SK-N-MC (cell line): ENCODE measurements around the gene ASXL2.

Source experiments
- DNase-seq: peaks from one replicate; pipeline ENCODE4 v3.0.0-alpha.2; 2011; ENCODE audit warnings: low read depth, low spot score
- H3K27ac ChIP-seq: fragments of 200-600 bp; sonication (generic); 2 replicates; pipeline ENCODE4 v1.5.1; 2016; ENCODE audit warnings: mixed run types
- H3K36me3 ChIP-seq: fragments of 200-600 bp; sonication (generic); 2 replicates; pipeline ENCODE4 v1.6.1; 2017; ENCODE audit warnings: antibody characterized with exemption, low read length, mixed read lengths; ENCODE audit not compliant: insufficient read depth
- H3K4me3 ChIP-seq: fragments of 200-600 bp; sonication (generic); 2 replicates; pipeline ENCODE4 v1.5.1; 2016
- H3K9ac ChIP-seq: fragments of 200-600 bp; sonication (generic); 2 replicates; pipeline ENCODE4 v1.8.0; 2017; ENCODE audit warnings: mixed run types, mixed read lengths; ENCODE audit not compliant: insufficient read length
- H3K9me3 ChIP-seq: fragments of 200-600 bp; sonication (generic); 2 replicates; pipeline ENCODE4 v1.6.1; 2017; ENCODE audit warnings: low read depth, mild to moderate bottlenecking, antibody characterized with exemption, low read length, moderate library complexity, mixed read lengths
- EZH2 ChIP-seq: fragments of 200-600 bp; sonication (generic); IDR thresholded peaks from one replicate; pipeline ENCODE4 v1.6.1; 2017; ENCODE audit warnings: antibody characterized with exemption
- FOXP2 ChIP-seq: optimal IDR thresholded peaks from 2 replicates; pipeline ENCODE3; 2011; ENCODE audit warnings: mild to moderate bottlenecking, moderate library complexity; ENCODE audit not compliant: insufficient read depth; ENCODE audit errors: extremely low read length, control extremely low read depth
- POLR2AphosphoS5 ChIP-seq: IDR thresholded peaks from 2 replicates; pipeline ENCODE4 v1.6.1; 2012; ENCODE audit warnings: mild to moderate bottlenecking, low read depth, low read length, borderline replicate concordance

Gene ASXL2

DNA sequence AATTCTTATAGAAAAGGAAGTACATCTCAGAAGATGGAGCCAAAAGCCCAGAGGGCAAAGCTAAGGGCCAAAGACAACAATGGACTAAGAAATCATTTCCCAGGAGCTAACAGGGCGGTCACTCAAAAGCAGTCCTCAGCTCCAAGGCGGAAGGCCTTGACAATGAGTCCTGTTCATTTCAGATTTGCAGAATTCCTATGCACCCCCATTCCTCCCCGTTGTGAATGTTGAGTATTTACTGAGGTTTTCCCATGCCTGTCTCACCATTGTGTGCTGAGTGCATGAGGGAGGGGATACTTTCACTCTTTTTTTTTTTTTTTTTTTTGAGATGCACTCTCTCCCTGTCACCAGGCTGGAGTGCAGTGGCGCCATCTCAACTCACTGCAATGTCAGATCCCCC, 186.1 kb downstream of the ASXL2 start:
- DNase-seq, result no peak
- H3K27ac ChIP-seq, result no peak overlapping the region
- no peak overlapping the region for H3K9ac ChIP-seq
- no peak overlapping the region for H3K4me3 ChIP-seq
- H3K36me3 ChIP-seq, result no peaks in the 10 kb centered on the region
- TF ChIP-seq FOXP2, result no peak
- no peak for TF ChIP-seq POLR2AphosphoS5
- TF ChIP-seq EZH2, result no peak
- H3K9me3 ChIP-seq, result no peaks in the 10 kb centered on the region

- TF ChIP-seq EZH2, result no peak
- TF ChIP-seq FOXP2, result no peak
- no peak for TF ChIP-seq POLR2AphosphoS5
- H3K9ac ChIP-seq, result no peak overlapping the region
- no peaks in the 10 kb centered on the region for H3K9me3 ChIP-seq
- DNase-seq, result no peak
- no peak overlapping the region for H3K4me3 ChIP-seq
- H3K36me3 ChIP-seq, result no peaks in the 10 kb centered on the region
- H3K27ac ChIP-seq, result no peak overlapping the region
Measured at GRCh38 chr2:25690058-25690457, 188.2 kb downstream of the ASXL2 start.

- no peak for TF ChIP-seq POLR2AphosphoS5
- TF ChIP-seq EZH2, result no peak
- no peak for TF ChIP-seq FOXP2
- no peaks in the 10 kb centered on the region for H3K9me3 ChIP-seq
- DNase-seq, result no peak
- no peaks in the 10 kb centered on the region for H3K36me3 ChIP-seq
- no peak overlapping the region for H3K4me3 ChIP-seq
- H3K9ac ChIP-seq, result no peak overlapping the region
- H3K27ac ChIP-seq, result no peak overlapping the region
Measured at GRCh38 chr2:25688236-25688635, 190.1 kb downstream of the ASXL2 start.

GRCh38 chr2:25685741-25686140, 192.5 kb downstream of the ASXL2 start:
- Histone ChIP-seq H3K4me3 (no peak overlapping the region), H3K9me3 (no peaks in the 10 kb centered on the region), H3K36me3 (no peaks in the 10 kb centered on the region), H3K27ac (no peak overlapping the region), H3K9ac (no peak overlapping the region)
- no peak for DNase-seq
- TF ChIP-seq EZH2 (no peak), POLR2AphosphoS5 (no peak), FOXP2 (no peak)

DNA sequence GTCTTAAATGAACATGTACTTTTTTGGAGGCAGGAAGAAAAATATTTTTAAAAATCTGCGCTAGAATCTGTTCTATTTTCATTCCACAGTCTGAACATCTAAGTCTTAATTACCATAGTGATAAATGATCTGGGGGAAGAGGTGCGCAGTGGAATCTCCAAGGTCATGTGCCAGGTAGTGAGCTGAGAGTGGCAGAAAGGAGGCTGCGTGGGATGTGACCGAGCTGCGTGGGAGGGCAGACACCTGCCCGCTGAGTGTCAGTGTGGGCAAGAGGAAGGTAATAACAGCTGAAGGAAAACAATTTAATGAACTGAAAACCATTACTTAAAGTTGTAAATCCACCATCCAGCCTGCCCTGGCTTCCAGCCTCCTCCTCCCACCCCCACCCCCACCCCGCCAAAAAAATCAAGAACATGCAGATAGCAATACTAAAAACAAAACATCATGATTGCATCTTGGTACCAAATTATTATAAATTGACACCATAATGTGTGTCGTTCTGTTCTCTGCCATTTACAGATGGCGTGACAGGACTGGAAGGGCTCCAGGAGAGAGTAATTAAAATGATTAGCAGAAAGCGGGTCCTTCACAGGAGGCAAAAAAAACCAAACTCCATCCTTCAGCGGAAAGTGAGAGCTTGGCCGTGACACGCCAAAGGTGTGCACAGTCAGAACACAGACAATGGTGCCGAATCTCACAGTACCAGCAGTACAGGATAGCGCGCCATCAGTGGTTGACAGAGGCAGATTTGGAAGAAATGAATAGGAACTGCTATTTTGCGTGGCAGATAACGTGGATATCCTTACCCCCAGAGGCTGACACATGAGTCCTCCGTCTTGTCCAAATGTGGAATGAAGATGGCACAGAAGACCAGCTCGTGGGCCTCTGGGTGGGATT, 193.5 kb downstream of the ASXL2 start:
- no peak overlapping the region for H3K27ac ChIP-seq
- H3K9ac ChIP-seq, result no peak overlapping the region
- TF ChIP-seq POLR2AphosphoS5 (no peak), EZH2 (no peak), FOXP2 (no peak)
- H3K4me3 ChIP-seq, result no peak overlapping the region
- no peak for DNase-seq
- H3K36me3 ChIP-seq, result no peaks in the 10 kb centered on the region
- H3K9me3 ChIP-seq, result no peaks in the 10 kb centered on the region
